GM18499 (cell line): Measurements from ENCODE around the gene DYDC1.
"Not testable (repeated sequence)": the region's sequence is repeated elsewhere in the genome, so short reads cannot be mapped to it uniquely, and the experiment has no call there.

ENCODE experiments used
- ATAC-seq: cut with Tn5 transposase; IDR thresholded peaks from one replicate; pipeline ENCODE4 v1.9.1; 2021; ENCODE audit warnings: moderate number of reproducible peaks; ENCODE audit not compliant: insufficient read depth, unreplicated experiment

DYDC1 gene

DNA sequence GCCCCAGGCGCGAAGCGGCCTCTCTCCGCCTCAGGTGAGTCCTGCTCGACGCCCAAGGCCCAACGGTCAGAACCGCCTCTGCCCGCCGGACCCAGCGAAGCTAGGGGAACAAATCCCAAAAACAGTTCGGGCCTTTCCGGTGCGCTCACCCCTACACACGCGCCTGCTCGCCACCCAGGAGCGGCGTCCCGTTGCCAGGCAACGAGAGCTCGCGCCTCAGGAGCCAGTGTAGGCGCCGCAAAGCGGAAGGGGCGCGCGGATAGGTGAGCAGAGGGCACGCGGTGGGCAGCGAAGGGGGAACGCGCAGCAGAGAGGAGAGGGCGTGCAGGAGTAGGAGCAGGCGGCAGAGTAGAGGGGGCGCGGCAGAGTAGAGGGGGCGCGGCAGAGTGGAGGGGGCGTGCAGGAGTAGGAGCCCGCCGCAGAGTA lies at the start of gene DYDC1, which contains the start of gene DYDC2:
Gene DYDC1, minus strand, starts transcription at position 193 of the 426 bp plus-strand sequence. CDS start 4,154 bp downstream, outside the sequence.
Gene DYDC2, plus strand, starts transcription at position 219 of the 426 bp plus-strand sequence. CDS start 5,663 bp downstream, outside the sequence.
- ATAC-seq = no peak

DNA sequence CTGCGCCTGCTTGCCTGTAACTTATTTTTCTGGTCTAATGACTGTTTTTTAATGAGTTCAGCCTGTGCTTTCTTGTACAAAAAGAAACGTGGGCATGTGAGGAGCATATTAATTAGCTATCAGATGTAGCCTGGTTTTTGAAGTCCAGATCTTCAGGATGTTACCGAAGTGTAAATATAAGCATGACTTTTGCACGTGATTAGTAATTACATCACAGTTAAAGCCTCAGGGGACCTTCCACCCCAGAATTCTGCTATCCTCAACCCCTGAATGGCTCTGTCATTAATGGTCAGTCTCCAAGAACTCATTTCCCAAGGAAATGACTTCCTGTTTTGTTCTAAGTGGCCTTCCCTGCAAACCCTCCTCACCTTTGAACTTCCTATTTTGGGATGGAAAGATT lies 49.6 kb upstream of the DYDC1 start:
- ATAC-seq = no peak

DNA sequence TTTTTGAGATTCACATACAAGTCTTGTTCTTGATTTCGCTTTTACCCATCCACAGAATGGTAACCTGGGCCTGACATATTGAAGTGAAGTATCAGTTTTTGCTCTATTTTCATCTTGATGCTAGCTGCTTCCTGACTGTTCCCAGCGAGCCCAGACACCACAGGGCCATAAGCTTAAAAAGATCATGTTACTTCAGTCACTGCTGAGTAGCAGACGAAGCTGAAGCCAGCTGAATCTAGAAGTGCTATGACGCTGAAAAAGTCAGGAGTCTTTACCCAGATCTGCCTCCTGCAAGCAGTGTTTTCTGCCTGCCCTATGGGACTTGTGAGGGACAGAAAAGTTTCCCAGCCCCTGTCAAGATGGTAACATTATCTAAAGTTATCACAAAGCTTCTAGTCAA lies 49.1 kb upstream of the DYDC1 start:
- ATAC-seq = no peak

DNA sequence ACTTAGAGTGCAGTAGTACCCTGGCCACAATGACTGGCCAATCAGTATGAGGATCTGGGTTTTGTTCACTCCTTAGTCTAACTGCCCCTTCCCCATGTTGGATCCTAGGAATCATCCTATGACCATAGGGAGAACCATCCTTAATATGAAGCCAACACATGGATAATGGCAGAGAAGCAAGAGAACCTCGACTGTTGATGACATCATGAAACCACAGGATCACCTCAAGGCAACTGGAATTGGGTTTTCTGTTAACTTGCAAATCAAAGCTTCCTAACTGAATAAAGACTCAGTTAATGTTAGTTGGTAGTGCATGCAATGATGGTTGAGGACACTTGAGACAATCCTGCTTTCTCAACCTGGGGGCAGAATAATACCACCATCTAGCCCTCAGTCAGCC lies 48.5 kb upstream of the DYDC1 start:
- no peak for ATAC-seq

DNA sequence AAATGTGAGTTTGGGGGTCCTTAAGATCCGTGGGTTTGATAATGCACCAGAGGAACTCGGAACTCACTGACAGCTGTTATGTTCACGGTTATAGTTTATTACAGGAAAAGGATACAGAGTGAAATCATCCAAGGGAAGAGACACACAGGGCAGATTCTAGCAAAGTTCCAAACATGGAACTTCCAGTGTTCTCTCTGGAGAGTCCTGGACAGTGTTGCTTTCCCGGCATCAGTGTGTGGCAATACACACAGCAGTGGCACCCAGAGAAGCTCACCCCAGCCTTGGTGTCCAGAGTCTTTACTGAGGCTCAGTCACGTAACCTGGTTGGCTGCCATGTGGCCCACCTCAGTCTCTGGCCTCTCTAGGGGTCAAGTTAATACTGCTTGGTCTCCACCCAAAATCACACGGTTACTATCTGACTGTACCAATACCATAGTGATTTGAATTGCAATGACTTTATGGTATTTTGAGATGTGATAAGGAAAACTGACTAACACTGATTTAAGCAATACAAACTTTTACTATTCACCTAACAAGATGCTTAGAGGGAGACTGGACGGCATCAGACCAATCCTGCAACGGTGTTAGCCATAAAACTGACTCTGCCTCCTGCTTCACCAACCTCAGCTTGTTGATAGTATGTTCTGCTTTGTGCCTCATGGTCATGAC lies 43.7 kb upstream of the DYDC1 start:
- ATAC-seq = no peak

DNA sequence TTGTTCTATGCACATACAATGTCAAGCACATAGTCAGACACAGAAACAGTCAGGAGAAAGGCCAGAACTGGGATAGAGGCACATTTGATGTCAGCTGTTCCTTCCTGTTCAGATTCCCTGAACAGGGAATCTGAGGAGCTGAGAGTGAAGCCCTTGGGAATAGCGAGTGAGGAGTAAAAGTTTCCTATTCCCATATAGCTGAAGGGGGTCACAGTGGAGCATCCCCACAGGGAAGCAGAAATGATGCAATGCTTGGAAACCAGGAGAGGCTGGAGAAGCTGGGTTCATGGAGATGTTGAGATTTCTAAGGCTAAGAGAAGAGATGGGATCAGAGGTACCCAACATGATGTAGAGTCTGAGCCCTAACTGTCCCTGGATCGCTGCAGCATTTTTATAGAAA lies 40.5 kb upstream of the DYDC1 start:
- no peak for ATAC-seq

DNA sequence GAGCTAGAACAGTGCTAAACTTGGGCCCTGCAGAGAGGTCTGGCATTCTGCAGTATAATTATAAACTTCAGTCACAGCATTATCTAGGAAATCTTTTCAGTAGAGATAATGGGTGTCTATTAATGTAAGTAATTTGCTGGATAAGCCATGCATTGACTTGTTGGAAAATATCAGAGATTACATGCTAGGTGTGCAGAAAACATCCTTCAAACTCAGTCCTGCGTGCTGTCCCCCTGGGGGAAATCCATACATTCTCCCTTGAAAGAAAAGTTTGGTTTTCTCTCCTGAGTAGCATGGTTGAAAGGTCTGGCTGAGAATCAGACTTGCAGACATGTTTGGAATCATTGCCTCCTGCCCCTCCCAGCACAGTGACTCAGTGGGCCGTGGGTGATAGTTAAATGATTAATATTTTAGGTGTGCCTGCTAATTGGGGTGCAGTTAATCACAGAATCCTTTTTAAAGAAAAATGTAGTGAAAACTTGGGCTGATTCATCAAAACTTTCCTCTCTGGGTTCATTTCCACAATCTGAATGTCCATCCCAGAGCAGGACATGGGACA lies 37.9 kb upstream of the DYDC1 start:
- ATAC-seq = no peak

DNA sequence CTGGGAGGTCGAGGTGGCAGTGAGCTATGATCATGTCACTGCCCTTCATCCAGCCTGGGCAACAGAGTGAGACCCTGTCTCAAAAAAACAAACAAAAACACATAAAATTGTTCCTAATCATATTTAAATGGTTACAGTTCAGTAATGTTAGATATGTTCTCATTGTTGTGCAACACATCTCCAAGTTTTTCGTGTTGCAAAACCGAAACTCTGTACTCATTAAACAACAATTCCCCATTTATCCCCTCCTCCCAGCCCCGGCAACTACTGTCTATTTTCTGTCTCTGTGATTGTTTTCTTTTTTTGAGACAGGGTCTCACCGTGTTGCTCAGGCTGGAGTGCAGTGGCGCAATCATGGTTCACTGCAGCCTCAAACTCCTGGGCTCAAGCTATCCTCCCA lies 35.7 kb upstream of the DYDC1 start:
- no peak for ATAC-seq

DNA sequence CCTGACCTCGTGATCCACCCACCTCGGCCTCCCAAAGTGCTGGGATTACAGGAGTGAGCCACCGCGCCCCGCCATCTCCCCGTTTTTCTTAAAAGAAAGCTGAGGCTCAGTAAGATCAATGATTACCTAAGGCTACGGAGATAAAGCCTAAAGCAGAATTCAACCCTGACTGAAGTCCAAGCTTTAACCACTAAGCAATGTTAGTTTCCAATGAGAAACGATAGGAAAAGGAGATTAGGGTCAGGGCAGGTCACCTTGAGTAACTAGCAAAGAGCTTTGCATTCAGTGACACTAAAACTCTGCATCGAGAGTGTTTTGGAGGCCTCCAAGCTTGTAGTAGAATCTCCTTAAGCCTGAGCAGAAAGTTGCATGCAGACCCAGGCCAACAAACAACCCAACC lies 34.2 kb upstream of the DYDC1 start:
- no peak for ATAC-seq

DNA sequence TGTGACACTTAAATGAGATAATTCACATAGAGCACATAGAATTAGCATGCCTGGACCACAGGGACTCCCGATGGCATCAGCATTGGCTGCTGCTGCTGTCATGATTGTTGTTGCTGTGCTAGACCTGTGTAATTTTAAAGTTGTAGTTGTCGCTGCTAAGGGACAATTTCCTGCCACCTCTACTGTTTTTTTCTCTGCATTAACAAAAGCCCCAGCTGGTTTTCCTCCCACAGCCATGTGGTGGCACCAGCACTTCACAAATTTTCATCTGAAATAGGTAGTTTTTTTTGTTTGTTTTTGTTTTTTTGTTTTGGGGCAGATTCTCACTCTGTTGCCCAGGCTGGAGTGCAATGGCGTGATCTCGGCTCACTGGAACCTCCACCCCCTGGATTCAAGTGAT lies 26.4 kb upstream of the DYDC1 start:
- peak; percentile 50 for ATAC-seq

DNA sequence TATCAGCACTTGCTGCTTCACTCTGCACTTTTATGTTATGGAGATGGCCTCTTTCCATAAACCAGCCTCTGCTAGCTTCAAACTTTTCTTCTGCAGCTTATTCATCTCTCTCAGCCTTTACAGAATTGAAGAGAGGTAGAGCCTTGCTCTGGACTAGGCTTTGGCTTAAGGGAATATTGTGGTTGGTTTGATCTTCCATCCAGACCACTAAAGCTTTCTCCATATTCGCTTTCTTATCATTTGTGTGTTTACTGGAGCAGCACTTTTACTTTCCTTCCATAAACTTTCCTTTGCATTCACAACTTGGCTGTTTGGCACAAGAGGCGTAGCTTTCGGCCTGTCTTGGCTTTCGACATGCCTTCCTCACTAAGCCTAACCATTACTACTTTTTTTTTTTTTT lies 23.6 kb upstream of the DYDC1 start:
- no peak for ATAC-seq

DNA sequence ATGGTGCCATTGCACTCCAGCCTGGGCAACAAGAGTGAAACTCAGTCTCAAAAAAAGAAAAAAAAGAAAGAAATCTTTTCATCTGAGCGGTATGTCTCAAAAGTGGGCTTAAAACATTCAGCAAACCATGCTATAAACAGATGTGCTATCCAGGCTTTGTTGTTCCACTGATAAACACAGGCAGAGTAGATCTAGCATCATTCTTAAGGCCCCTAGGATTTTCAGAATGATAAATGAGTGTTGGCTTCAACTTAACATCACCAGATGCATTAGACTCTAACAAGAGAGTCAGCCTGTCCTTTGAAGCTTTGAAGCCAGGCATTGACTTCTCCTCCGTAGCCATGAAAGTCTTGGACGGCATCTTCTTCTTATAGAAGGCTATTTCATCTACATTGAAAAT lies 23.1 kb upstream of the DYDC1 start:
- no peak for ATAC-seq

DNA sequence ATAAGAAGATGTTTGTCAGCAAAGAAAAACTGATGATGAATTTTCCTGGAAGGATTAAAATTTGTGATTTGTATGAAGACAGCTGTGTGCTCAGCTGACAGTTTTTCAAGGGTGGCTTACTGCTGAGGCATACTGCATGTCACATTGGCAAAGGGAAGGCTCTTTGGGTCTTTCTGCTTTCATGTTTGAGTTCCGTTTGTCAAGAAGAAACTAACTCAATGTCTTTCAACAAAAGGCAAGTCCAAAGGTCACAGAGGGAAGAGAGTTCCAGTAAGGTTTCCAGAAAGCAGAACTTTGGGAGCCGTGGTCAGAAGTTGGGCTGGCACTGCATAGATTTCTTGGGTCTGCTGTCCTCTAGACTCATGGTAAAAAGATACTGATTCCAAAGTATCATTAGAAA lies 16.9 kb upstream of the DYDC1 start:
- ATAC-seq = no peak

DNA sequence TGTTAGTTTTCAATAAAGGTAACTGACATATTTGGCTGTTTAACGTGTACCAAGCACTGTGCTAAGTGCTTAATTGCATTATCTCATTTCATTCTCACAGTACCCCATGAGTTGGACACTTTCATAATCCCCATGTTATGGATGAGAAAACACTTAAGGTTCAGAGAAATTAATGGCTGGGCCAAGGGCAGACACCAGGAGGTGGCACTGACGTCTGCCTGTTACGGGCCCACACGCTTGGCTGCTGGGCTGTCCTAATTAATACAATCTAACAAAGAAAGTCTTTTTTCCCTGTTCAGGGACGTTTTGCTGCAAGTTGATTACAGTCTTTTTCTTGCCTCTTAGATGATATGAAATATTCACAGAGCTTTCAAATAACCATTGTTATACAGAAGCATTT lies 16.1 kb upstream of the DYDC1 start:
- no peak for ATAC-seq

DNA sequence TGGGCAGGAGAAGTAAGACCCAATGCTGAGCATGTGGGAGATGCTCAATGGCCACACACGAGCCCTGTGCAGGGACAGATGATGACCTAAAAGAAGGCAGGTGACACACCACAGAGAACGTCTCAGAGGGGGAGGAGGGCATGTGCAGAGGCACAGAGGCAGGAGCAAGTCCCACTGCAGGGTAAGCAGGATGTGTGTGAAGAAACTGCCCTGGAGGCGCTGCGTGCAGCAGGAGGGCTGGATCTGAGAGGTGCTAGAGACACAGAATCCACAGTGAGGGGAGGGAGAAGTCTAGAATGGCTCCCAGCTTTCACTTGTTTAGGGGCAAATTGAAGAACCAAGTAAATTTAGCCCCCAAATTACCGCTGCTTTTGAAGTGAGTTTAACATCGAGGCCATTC lies 14.9 kb upstream of the DYDC1 start:
- ATAC-seq = no peak

DNA sequence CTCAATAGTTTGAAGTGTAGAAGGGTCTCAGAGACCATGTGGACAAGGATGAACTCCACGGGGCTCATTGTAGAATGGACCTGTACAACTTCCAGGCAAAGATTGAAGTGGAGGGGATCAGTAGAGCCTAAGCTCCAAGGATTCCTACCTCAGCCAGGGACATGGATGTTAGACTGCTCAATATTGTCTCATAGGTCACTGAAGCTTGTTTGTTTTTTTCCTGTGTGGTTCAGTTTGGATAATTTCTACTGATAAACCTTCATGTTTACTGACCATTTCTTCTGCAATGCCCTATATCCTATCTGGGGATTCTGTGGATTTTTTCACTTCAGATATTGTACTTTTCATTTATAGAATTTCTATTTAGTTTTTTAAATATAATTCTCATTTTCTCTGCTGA lies 9.0 kb upstream of the DYDC1 start:
- ATAC-seq = no peak

DNA sequence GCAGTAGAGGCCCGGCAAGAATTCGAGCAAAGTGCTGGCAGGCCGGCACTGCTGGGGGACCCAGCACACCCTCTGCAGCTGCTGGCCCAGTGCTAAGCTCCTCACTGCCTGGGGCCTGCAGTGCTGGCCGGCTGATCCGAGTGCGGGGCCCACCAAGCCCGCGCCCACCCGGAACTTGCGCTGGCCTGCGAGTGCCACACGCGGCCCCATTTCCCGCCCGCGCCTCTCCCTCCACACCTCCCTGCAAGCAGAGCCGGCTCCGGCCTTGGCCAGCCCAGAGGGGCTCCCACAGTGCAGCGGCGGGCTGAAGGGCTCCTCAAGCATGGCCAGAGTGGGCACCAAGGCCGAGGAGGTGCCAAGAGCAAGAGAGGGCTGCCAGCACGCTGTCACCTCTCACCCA lies 3.1 kb upstream of the DYDC1 start:
- no peak for ATAC-seq

DNA sequence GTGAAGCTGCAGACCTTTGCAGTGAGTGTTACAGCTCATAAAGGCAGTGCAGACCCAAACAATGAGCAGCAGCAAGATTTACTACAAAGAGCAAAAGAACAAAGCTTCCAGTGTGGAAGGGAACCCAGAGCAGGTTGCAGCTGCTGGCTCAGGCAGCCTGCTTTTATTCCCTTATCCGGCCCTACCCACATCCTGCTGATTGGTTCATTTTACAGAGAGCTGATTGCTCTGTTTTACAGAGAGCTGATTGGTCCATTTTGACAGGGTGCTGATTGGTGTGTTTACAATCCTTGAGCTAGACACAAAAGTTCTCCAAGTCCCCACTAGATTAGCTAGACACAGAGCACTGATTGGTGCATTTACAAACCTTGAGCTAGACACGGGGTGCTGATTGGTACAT lies 2.4 kb upstream of the DYDC1 start:
- not testable (repeated sequence) for ATAC-seq

DNA sequence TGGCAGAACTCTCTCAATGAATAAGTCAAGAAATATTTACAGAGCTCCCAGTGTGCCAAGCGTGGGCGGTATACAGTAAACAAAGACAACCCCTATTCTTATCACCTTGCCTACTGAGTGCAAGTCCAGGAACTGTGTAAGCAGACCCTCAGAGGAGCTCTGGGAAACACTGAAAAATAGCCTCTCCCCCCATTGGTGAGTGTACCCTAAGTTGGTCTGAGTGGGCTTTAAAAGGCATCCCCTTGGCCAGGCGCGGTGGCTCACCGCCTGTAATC lies 1.2 kb upstream of the DYDC1 start:
- no peak for ATAC-seq

DNA sequence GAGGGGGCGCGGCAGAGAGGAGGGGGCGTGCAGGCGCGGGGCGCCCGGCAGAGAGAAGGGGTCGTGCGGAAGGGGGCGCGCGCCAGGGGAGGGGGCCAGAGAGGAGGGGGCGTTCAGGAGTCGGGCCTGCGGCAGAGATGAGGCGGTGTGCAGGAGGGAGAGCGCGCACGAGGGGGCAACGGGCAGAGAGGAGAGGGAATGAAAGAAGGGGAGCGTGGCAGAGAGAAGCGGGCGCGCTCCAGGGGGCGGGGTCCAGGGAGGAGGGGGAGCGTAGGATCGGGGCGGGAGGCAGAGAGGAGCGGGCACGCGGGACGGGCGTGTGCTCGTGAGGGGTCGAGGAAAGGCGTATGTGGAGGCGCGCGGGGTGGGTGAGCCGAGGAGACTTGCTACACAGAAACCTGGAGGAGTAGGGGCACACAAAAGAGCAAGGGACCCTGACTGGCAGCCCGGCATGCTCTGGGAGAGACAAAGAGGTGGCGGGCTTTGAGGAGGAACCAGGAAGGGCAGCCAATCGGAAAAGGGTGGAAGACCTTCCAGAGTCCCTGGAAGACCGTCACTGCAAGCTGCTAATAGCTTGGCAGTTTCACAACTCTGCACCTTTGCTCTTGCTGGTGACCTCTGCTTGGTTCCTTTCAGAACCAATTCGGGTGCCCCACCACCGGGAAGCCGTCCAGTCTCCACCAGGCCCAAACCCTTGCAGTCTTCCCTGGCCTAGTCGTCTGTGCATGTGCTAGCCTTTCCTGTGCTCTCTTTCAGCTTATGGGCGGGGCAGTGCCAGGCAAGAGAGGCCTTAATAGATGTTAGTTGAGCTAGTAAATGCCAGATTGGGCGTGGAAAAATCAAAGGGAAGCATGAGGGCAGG lies 665 bp upstream of the DYDC1 start:
- ATAC-seq = no peak

DNA sequence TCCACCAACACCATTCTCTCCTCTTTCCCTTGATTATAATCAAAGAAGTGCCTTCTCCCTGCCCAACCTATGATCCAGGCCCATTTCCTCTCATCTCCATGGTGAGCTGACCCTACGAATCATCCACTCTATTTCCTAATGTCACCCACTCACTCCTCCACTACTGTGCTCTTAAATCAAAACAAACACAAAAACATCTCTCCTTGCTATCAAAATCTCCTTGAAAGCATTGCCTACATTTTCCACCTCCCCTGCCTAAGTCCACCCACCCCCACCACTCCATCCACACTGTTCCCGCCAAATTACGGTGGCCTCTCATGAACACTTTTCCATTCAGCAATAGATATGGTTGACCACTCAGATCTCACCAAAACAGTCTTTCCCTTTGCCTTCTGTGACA lies 5.3 kb downstream of the DYDC1 start:
- no peak for ATAC-seq

DNA sequence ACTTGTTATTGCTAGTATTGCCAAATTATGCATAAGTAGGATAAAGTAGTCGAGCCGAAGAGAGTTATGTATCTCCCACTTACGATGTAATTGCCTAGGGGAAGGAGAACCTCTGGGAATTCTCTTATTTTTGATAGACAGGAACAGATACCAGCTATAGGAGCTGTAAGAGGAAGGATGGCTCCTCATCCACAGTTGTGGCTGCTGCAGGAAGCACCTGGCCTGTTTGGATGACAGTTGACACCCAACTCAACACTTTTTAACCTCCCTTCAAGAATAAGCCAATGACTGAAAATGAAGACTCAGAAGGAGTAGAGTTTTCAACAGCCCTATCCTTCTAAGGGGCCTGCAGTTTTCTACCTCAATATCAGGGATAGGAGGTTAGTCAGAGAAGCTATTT lies 6.3 kb downstream of the DYDC1 start:
- no peak for ATAC-seq
